Upper lobe of left lung (tissue), 4 donors: Measurements from ENCODE around the gene RASGRF2.

Experiments
- CTCF ChIP-seq, 6 experiments: fragments of 450-650 bp in 4 of 6; fragments of 200-600 bp in 2 of 6; sonication (generic) in 2 of 6; IDR thresholded peaks; one replicate each; pipeline ENCODE4 v1.5.1; 2016 to 2019; ENCODE audit warnings: antibody characterized with exemption in 6 of 6
- EP300 ChIP-seq, 4 donors: sonication (generic); formaldehyde crosslinking; IDR thresholded peaks; one replicate each; pipeline ENCODE4 v1.5.1; 2017; ENCODE audit warnings: antibody characterized with exemption in 4 of 4, control low read depth in 2 of 4
- POLR2AphosphoS5 ChIP-seq, 2 donors: sonication (generic); formaldehyde crosslinking; IDR thresholded peaks; one replicate each; pipeline ENCODE4 v1.5.1; 2017; ENCODE audit warnings: antibody characterized with exemption in 2 of 2

DNA sequence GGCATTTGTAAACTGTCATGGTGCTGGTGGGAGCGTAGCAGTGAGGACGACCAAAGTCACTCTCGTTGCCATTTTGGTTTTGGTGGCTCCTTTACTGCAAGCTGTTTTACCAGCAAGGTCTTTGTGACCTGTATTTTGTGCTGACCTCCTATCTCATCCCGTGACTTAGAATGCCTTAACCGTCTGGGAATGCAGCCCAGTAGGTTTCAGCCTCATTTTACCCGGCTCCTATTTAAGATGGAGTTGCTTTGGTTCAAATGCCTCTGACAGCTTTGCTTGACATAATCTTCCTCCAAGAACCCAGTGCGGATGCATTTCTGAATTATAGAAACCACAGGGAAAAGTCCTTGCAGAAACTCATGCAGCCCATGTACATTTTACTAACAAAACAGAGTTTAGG lies 3.9 kb upstream of the RASGRF2 start:
- no peak for TF ChIP-seq EP300 (IDR thresholded peaks at IDR 0.05)
- no peak for TF ChIP-seq CTCF (IDR thresholded peaks at IDR 0.05)
- no peak for TF ChIP-seq POLR2AphosphoS5 (IDR thresholded peaks at IDR 0.05)
